Breast epithelium (tissue), 4 donors: Measurements from ENCODE around the gene ZNF367. TPM values are rescaled to one million over a fixed set of nuclear protein-coding genes. Genes with fewer than 3 reads are reported as not detected.
"Not testable (repeated sequence)": the region's sequence is repeated elsewhere in the genome, so short reads cannot be mapped to it uniquely, and the experiment has no call there.

Source experiments
- DNase-seq, 2 donors: peaks; one replicate each; pipeline ENCODE4 v3.0.0-alpha.2; 2019; ENCODE audit warnings: low spot score in 2 of 2
- H3K27ac ChIP-seq, 2 donors: fragments of 200-600 bp; sonication (generic) in 1 of 2; one replicate each; pipeline ENCODE4 v1.5.1; 2016 to 2019; ENCODE audit warnings: mild to moderate bottlenecking in 1 of 2
- H3K27me3 ChIP-seq, 2 donors: fragments of 200-600 bp; sonication (generic) in 1 of 2; one replicate each; pipeline versions ENCODE4 v1.5.1 to v1.6.0; 2017 to 2019; ENCODE audit warnings: control low read depth in 1 of 2, mild to moderate bottlenecking in 1 of 2
- H3K36me3 ChIP-seq: fragments of 200-600 bp; one replicate; pipeline ENCODE4 v1.5.1; 2019
- H3K4me1 ChIP-seq, 2 donors: fragments of 200-600 bp; sonication (generic); one replicate each; pipeline ENCODE4 v1.5.1; 2016 to 2019; ENCODE audit warnings: control low read depth in 1 of 2
- H3K4me3 ChIP-seq, 3 donors: fragments of 200-600 bp; sonication (generic); 1 replicate in 2 of 3; 2 replicates in 1 of 3; pipeline ENCODE4 v1.5.1; 2016 to 2019; ENCODE audit warnings: mild to moderate bottlenecking in 3 of 3, moderate library complexity in 2 of 3
- H3K9me3 ChIP-seq, 2 donors: fragments of 200-600 bp; sonication (generic) in 1 of 2; one replicate each; pipeline ENCODE4 v1.5.1; 2016 to 2019; ENCODE audit warnings: control low read depth in 1 of 2
- CTCF ChIP-seq, 3 donors: fragments of 450-650 bp; IDR thresholded peaks; one replicate each; pipeline ENCODE4 v1.5.1; 2016 to 2017; ENCODE audit warnings: antibody characterized with exemption in 3 of 3, mild to moderate bottlenecking in 3 of 3, moderate library complexity in 3 of 3
- POLR2A ChIP-seq: fragments of 450-650 bp; IDR thresholded peaks from one replicate; pipeline ENCODE4 v1.6.1; 2016; ENCODE audit warnings: antibody characterized with exemption, mild to moderate bottlenecking, moderate library complexity
- POLR2AphosphoS5 ChIP-seq, 3 donors: sonication (generic); formaldehyde crosslinking; IDR thresholded peaks; one replicate each; pipeline ENCODE4 v1.6.1; 2017; ENCODE audit warnings: antibody characterized with exemption in 3 of 3
- intact Hi-C: fragments of 100-400 bp; cut with DNase I; formaldehyde crosslinking; loops from one replicate; pipeline ENCODE4 v1.15.1; 2023; ENCODE audit warnings: low total_unique reads
- total RNA-seq, 3 donors: library from RNA; depleted of rRNA; stranded (reverse); fragments of >200 nt; gene quantifications; one replicate each; pipeline ENCODE4 v1.1.0, GENCODE V29; 2016

Gene ZNF367
- total RNA-seq, 3 donors from 2014 or later: 0.98 to 1.8 (median 1.2) TPM

- Histone ChIP-seq H3K27ac (no peak overlapping the region), H3K9me3 (no peaks in the 10 kb centered on the region), H3K4me3 (no peak overlapping the region), H3K4me1 (no peaks in the 10 kb centered on the region), H3K27me3 (no peaks in the 10 kb centered on the region), H3K36me3 (peaks cover 4% of the 10 kb centered on the region)
- intact Hi-C loops: no loop called here
- TF ChIP-seq POLR2AphosphoS5 (IDR thresholded peaks at IDR 0.05): no peak
- no peak for TF ChIP-seq POLR2A
- no peak for TF ChIP-seq CTCF (IDR thresholded peaks at IDR 0.05)
- DNase-seq: no peak
Measured at GRCh38 chr9:96360976-96361375, 57.2 kb downstream of the ZNF367 start.

- H3K9me3 ChIP-seq, DNase-seq, intact Hi-C loops, H3K36me3 ChIP-seq, H3K27ac ChIP-seq, H3K27me3 ChIP-seq, H3K4me3 ChIP-seq, H3K4me1 ChIP-seq: not testable (repeated sequence)
Measured at GRCh38 chr9:96360523-96360922, 57.6 kb downstream of the ZNF367 start.

GRCh38 chr9:96350866-96351265, 67.3 kb downstream of the ZNF367 start:
- TF ChIP-seq POLR2AphosphoS5 (IDR thresholded peaks at IDR 0.05) (no peak), CTCF (IDR thresholded peaks at IDR 0.05) (no peak), POLR2A (no peak)
- Histone ChIP-seq H3K27me3 (no peaks in the 10 kb centered on the region), H3K9me3 (peaks cover 6 to 7% of the 10 kb centered on the region in 2 donors), H3K4me1 (no peaks in the 10 kb centered on the region), H3K4me3 (no peak overlapping the region), H3K27ac (no peak overlapping the region), H3K36me3 (no peaks in the 10 kb centered on the region)
- intact Hi-C loops: no loop called here
- no peak for DNase-seq

GRCh38 chr9:96348261-96348660, 69.9 kb downstream of the ZNF367 start:
- intact Hi-C loops: no loop called here
- DNase-seq: no peak
- Histone ChIP-seq H3K4me1 (no peaks in the 10 kb centered on the region), H3K27ac (no peak overlapping the region), H3K9me3 (peaks cover 6 to 7% of the 10 kb centered on the region in 2 donors), H3K36me3 (no peaks in the 10 kb centered on the region), H3K4me3 (no peak overlapping the region), H3K27me3 (no peaks in the 10 kb centered on the region)
- TF ChIP-seq CTCF (IDR thresholded peaks at IDR 0.05): no peak
- no peak for TF ChIP-seq POLR2A
- TF ChIP-seq POLR2AphosphoS5 (IDR thresholded peaks at IDR 0.05): no peak

- intact Hi-C loops: no loop called here
- Histone ChIP-seq H3K9me3 (peaks cover 6 to 7% of the 10 kb centered on the region in 2 donors), H3K4me3 (no peak overlapping the region), H3K4me1 (no peaks in the 10 kb centered on the region), H3K36me3 (no peaks in the 10 kb centered on the region), H3K27ac (no peak overlapping the region), H3K27me3 (no peaks in the 10 kb centered on the region)
- TF ChIP-seq CTCF (IDR thresholded peaks at IDR 0.05) (no peak), POLR2AphosphoS5 (IDR thresholded peaks at IDR 0.05) (no peak), POLR2A (no peak)
- no peak for DNase-seq
Measured at GRCh38 chr9:96345551-96345950, 72.6 kb downstream of the ZNF367 start.
